GM12874 (cell line): ENCODE measurements around the gene HHATL.

Source experiments
- CTCF ChIP-seq: IDR thresholded peaks from 2 replicates; pipeline ENCODE4 v1.5.1; 2011; ENCODE audit warnings: low read depth, mild to moderate bottlenecking, control low read depth, low read length, moderate library complexity; ENCODE audit not compliant: insufficient read depth

HHATL gene

GRCh38 chr3:42688016-42688415 is 14.6 kb downstream of the HHATL start:
- no peak for TF ChIP-seq CTCF

- TF ChIP-seq CTCF = no peak
These were observed 15.6 kb downstream of the HHATL start for GRCh38 chr3:42686832-42687650.

- no peak for TF ChIP-seq CTCF
These were observed 16.4 kb downstream of the HHATL start for GRCh38 chr3:42685891-42686820.

- no peak for TF ChIP-seq CTCF
These were observed 17.2 kb downstream of the HHATL start, which contains the start of gene KLHL40 for GRCh38 chr3:42685363-42685881. TSS of gene KLHL40 (plus strand) at chr3:42685537. CDS start at chr3:42685619, 82 bp downstream.

GRCh38 chr3:42684632-42685362 is 17.8 kb downstream of the HHATL start:
- TF ChIP-seq CTCF = no peak

- TF ChIP-seq CTCF = no peak
These were observed 18.6 kb downstream of the HHATL start for GRCh38 chr3:42683875-42684598.
